ENCODE data around the gene SLMAP. TPM values are rescaled to one million over a fixed set of nuclear protein-coding genes. Genes with fewer than 3 reads are reported as not detected.

SLMAP gene
- total and polyA plus RNA-seq, 2 donors (not counting 1 experiment from before 2014, with no cell fraction given), result 9.7 to 67.2 TPM

- Mint-ChIP-seq H3K27me3 (no peaks in the 10 kb centered on the region), H3K9me3 (ENCODE audit: insufficient read depth) (no peaks in the 10 kb centered on the region), H3K27ac (no peak overlapping the region), H3K4me3 (no peak overlapping the region), H3K4me1 (peaks cover 18% of the 10 kb centered on the region)
- Histone ChIP-seq H3K27ac (ENCODE audit: low read length in 2 of 2) (no peak overlapping the region), H3K4me3 (ENCODE audit: control extremely low read depth in 1 of 5, extremely low read depth in 1 of 5, insufficient read depth in 1 of 5, low read depth in 2 of 5, low read length in 4 of 5) (no peak overlapping the region), H3K4me1 (ENCODE audit: control insufficient read depth in 2 of 2, insufficient read depth in 2 of 2, low read length in 2 of 2) (no peaks in the 10 kb centered on the region), H3K27me3 (replicated peaks in 1 of 4; ENCODE audit: control extremely low read depth in 1 of 4, control insufficient read depth in 3 of 4, insufficient read depth in 4 of 4, low read length in 3 of 4) (no peaks in the 10 kb centered on the region), H3K9me3 (ENCODE audit: control extremely low read depth in 1 of 3, control insufficient read depth in 2 of 3, insufficient read depth in 1 of 3, low read length in 2 of 3) (no peaks in the 10 kb centered on the region), H4K20me1 (ENCODE audit: control insufficient read depth, insufficient read depth, low read length, poor library complexity, severe bottlenecking) (peaks cover 14% of the 10 kb centered on the region), H3K36me3 (replicated peaks in 1 of 2; ENCODE audit: control extremely low read depth in 1 of 2, control insufficient read depth in 1 of 2, extremely low read depth in 1 of 2, insufficient read depth in 2 of 2, low read length in 1 of 2) (peaks cover 3 to 8% of the 10 kb centered on the region in 2 experiments), H2AFZ (ENCODE audit: insufficient read depth, low read depth, low read length, poor library complexity, severe bottlenecking) (no peak overlapping the region), H3K9ac (ENCODE audit: low read length) (no peak overlapping the region), H3K4me2 (replicated peaks; ENCODE audit: low read depth, low read length, poor library complexity, severe bottlenecking) (no peak overlapping the region), H3K79me2 (ENCODE audit: control insufficient read depth, insufficient read depth, low read length) (peaks cover 29% of the 10 kb centered on the region)
- intact Hi-C loops (cut with micrococcal nuclease), result no loop called here
- ChIA-PET CTCF (interaction anchor here (0.7 to 4.1 kb wide), 5 partner anchors 8 to 429 kb away, joined by 3 to 23 read pairs (median 4); no protein-coding TSS in a partner anchor), POLR2A (no interaction called here)
- DNase-seq, result no peak
- TF ChIP-seq CTCF (IDR thresholded peaks at IDR 0.05), result no peak
- TF ChIP-seq EZH2 (IDR thresholded peaks at IDR 0.05; ENCODE audit: borderline replicate concordance, insufficient read depth, low read depth, low read length, poor library complexity, severe bottlenecking), result no peak
- no CpG with 5 or more reads among the region's 1 CpG for WGBS (ENCODE audit: insufficient coverage)
- no peak for ATAC-seq (ENCODE audit: low read depth)
Measured at GRCh38 chr3:57826952-57827723, 71.0 kb downstream of the SLMAP start.

GRCh38 chr3:57827757-57828156, 71.6 kb downstream of the SLMAP start:
- WGBS (ENCODE audit: insufficient coverage), result 100% methylated on average over 1 of the region's 4 CpGs
- Histone ChIP-seq H3K9ac (ENCODE audit: low read length) (no peak overlapping the region), H3K4me1 (ENCODE audit: control insufficient read depth in 2 of 2, insufficient read depth in 2 of 2, low read length in 2 of 2) (no peaks in the 10 kb centered on the region), H3K79me2 (ENCODE audit: control insufficient read depth, insufficient read depth, low read length) (peaks cover 27% of the 10 kb centered on the region), H4K20me1 (ENCODE audit: control insufficient read depth, insufficient read depth, low read length, poor library complexity, severe bottlenecking) (peaks cover 12% of the 10 kb centered on the region), H3K27ac (ENCODE audit: low read length in 2 of 2) (no peak overlapping the region), H3K4me2 (replicated peaks; ENCODE audit: low read depth, low read length, poor library complexity, severe bottlenecking) (no peak overlapping the region), H3K36me3 (replicated peaks in 1 of 2; ENCODE audit: control extremely low read depth in 1 of 2, control insufficient read depth in 1 of 2, extremely low read depth in 1 of 2, insufficient read depth in 2 of 2, low read length in 1 of 2) (peaks cover 5 to 10% of the 10 kb centered on the region in 2 experiments), H3K9me3 (ENCODE audit: control extremely low read depth in 1 of 3, control insufficient read depth in 2 of 3, insufficient read depth in 1 of 3, low read length in 2 of 3) (no peaks in the 10 kb centered on the region), H3K27me3 (replicated peaks in 1 of 4; ENCODE audit: control extremely low read depth in 1 of 4, control insufficient read depth in 3 of 4, insufficient read depth in 4 of 4, low read length in 3 of 4) (no peaks in the 10 kb centered on the region), H3K4me3 (ENCODE audit: control extremely low read depth in 1 of 5, extremely low read depth in 1 of 5, insufficient read depth in 1 of 5, low read depth in 2 of 5, low read length in 4 of 5) (no peak overlapping the region), H2AFZ (ENCODE audit: insufficient read depth, low read depth, low read length, poor library complexity, severe bottlenecking) (no peak overlapping the region)
- POLR2A ChIA-PET, result no interaction called here
- H3K4me1 Mint-ChIP-seq, result peaks cover 17% of the 10 kb centered on the region
- H3K27ac Mint-ChIP-seq, result no peak overlapping the region
- DNase-seq, result no peak
- no peak for ATAC-seq (ENCODE audit: low read depth)
- CTCF ChIA-PET, result interaction anchor here (1.2 to 4.1 kb wide), 2 partner anchors 28 to 430 kb away, joined by 3 to 23 read pairs; no protein-coding TSS in a partner anchor
- intact Hi-C loops (cut with micrococcal nuclease), result no loop called here
- no peaks in the 10 kb centered on the region for H3K9me3 Mint-ChIP-seq (ENCODE audit: insufficient read depth)
- TF ChIP-seq EZH2 (IDR thresholded peaks at IDR 0.05; ENCODE audit: borderline replicate concordance, insufficient read depth, low read depth, low read length, poor library complexity, severe bottlenecking), result no peak
- TF ChIP-seq CTCF (IDR thresholded peaks at IDR 0.05), result no peak
- H3K27me3 Mint-ChIP-seq, result no peaks in the 10 kb centered on the region
- no peak overlapping the region for H3K4me3 Mint-ChIP-seq

Measured in B cell (primary cell).